NCI-H1930 (cell line): Measurements from ENCODE around the gene STAT6.

Source experiments
- DNase-seq, 2 experiments: peaks; one replicate each; lab custom pipeline; 2025; lab: John Stamatoyannopoulos, UW

The STAT6 gene

GRCh38 chr12:57145460-57146059 lies 34.4 kb upstream of the STAT6 start:
- DNase-seq, result no peak

GRCh38 chr12:57143454-57143853 lies 32.3 kb upstream of the STAT6 start:
- DNase-seq, result no peak

GRCh38 chr12:57142727-57143126 lies 31.6 kb upstream of the STAT6 start:
- DNase-seq, result no peak

- DNase-seq, result no peak
These were observed 31.0 kb upstream of the STAT6 start for GRCh38 chr12:57142121-57142520.

GRCh38 chr12:57141249-57141648 lies 30.1 kb upstream of the STAT6 start:
- DNase-seq, result no peak

- no peak for DNase-seq
These were observed 28.9 kb upstream of the STAT6 start for GRCh38 chr12:57139796-57140649.

GRCh38 chr12:57138526-57139272 lies 27.5 kb upstream of the STAT6 start:
- DNase-seq, result no peak

GRCh38 chr12:57135527-57136326 lies 24.6 kb upstream of the STAT6 start:
- DNase-seq, result no peak

- no peak for DNase-seq
These were observed 23.8 kb upstream of the STAT6 start for GRCh38 chr12:57134949-57135348.

GRCh38 chr12:57133916-57134315 lies 22.8 kb upstream of the STAT6 start:
- DNase-seq, result no peak

- no peak for DNase-seq
These were observed 21.9 kb upstream of the STAT6 start for GRCh38 chr12:57133013-57133569.

GRCh38 chr12:57131896-57132744 lies 21.0 kb upstream of the STAT6 start:
- DNase-seq, result no peak

GRCh38 chr12:57130941-57131340 lies 19.8 kb upstream of the STAT6 start:
- no peak for DNase-seq

- DNase-seq, result no peak
These were observed 18.7 kb upstream of the STAT6 start for GRCh38 chr12:57129889-57130288.

GRCh38 chr12:57129321-57129842 lies 18.2 kb upstream of the STAT6 start:
- no peak for DNase-seq

GRCh38 chr12:57128519-57129247 lies 17.5 kb upstream of the STAT6 start:
- DNase-seq, result no peak

GRCh38 chr12:57127726-57128518 lies 16.8 kb upstream of the STAT6 start, which contains the start of gene LRP1:
Gene LRP1, plus strand, starts transcription at chr12:57128483. Its CDS starts 482 bp downstream, at chr12:57128965.
- DNase-seq, result peak; percentile 42 to 77

- DNase-seq, result peak; percentile 53 to 71
These were observed 16.1 kb upstream of the STAT6 start for GRCh38 chr12:57127101-57127725.
